ENCODE data around the gene HNRNPH2.

The HNRNPH2 gene

GRCh38 chrX:101442085-101442484, 34.1 kb downstream of the HNRNPH2 start:
- H2AFZ ChIP-seq (ENCODE audit: insufficient read depth, low read length, poor library complexity): no peak overlapping the region
- H2BK120ac ChIP-seq (ENCODE audit: insufficient read depth, low read length, poor library complexity): no peak overlapping the region
- H3K36me3 ChIP-seq (ENCODE audit: control insufficient read depth in 1 of 2, insufficient read depth in 2 of 2, low read length in 2 of 2): peaks cover 9 to 17% of the 10 kb centered on the region in 2 experiments
- H3K79me1 ChIP-seq (ENCODE audit: low read length): no peaks in the 10 kb centered on the region
- H3K9me3 ChIP-seq (ENCODE audit: insufficient read depth, low read depth, low read length): no peaks in the 10 kb centered on the region
- no peak overlapping the region for H4K12ac ChIP-seq (ENCODE audit: low read depth, low read length)
- H2AK5ac ChIP-seq (ENCODE audit: low read length): no peak overlapping the region
- no peaks in the 10 kb centered on the region for H3K4me1 ChIP-seq (ENCODE audit: control insufficient read depth in 1 of 2, insufficient read depth in 2 of 2, low read length in 2 of 2)
- H3K4me3 ChIP-seq (ENCODE audit: low read depth, low read length): no peak overlapping the region
- H3K27ac ChIP-seq (ENCODE audit: low read depth, low read length): no peak overlapping the region
- no peak overlapping the region for H2BK12ac ChIP-seq (ENCODE audit: low read length)
- no peak overlapping the region for H3K9ac ChIP-seq (ENCODE audit: low read length)
- H3K14ac ChIP-seq (ENCODE audit: low read length): no peak overlapping the region
- H4K91ac ChIP-seq (ENCODE audit: low read depth, low read length): no peak overlapping the region
- H4K8ac ChIP-seq (ENCODE audit: low read depth, low read length): no peak overlapping the region
- DNase-seq: peak; percentile 7 to 54
- no peak overlapping the region for H3K23ac ChIP-seq (ENCODE audit: low read length)
- H3K4ac ChIP-seq (ENCODE audit: low read depth, low read length): no peak overlapping the region
- H3K18ac ChIP-seq (ENCODE audit: low read length): no peak overlapping the region
- no peaks in the 10 kb centered on the region for H3K27me3 ChIP-seq (ENCODE audit: insufficient read depth, low read length)
- H3K4me2 ChIP-seq (ENCODE audit: low read length): no peak overlapping the region
- no CpG with 5 or more reads among the region's 2 CpGs for WGBS (ENCODE audit: extremely low coverage, insufficient coverage, insufficient read length)
- no peak overlapping the region for H2BK5ac ChIP-seq (ENCODE audit: low read depth, low read length, poor library complexity)
- H3K79me2 ChIP-seq (ENCODE audit: control insufficient read depth, insufficient read depth, low read length, poor library complexity): no peaks in the 10 kb centered on the region

GRCh38 chrX:101449279-101449678, 41.3 kb downstream of the HNRNPH2 start:
- H3K27ac ChIP-seq (ENCODE audit: low read depth, low read length): no peak overlapping the region
- H3K79me1 ChIP-seq (ENCODE audit: low read length): no peaks in the 10 kb centered on the region
- no peak overlapping the region for H3K4me2 ChIP-seq (ENCODE audit: low read length)
- no peak overlapping the region for H2BK5ac ChIP-seq (ENCODE audit: low read depth, low read length, poor library complexity)
- no peak overlapping the region for H2AK5ac ChIP-seq (ENCODE audit: low read length)
- H3K4ac ChIP-seq (ENCODE audit: low read depth, low read length): no peak overlapping the region
- H3K9me3 ChIP-seq (ENCODE audit: insufficient read depth, low read depth, low read length): no peaks in the 10 kb centered on the region
- H4K8ac ChIP-seq (ENCODE audit: low read depth, low read length): no peak overlapping the region
- H4K12ac ChIP-seq (ENCODE audit: low read depth, low read length): no peak overlapping the region
- DNase-seq: no peak
- H3K18ac ChIP-seq (ENCODE audit: low read length): no peak overlapping the region
- H3K79me2 ChIP-seq (ENCODE audit: control insufficient read depth, insufficient read depth, low read length, poor library complexity): no peaks in the 10 kb centered on the region
- H3K36me3 ChIP-seq (ENCODE audit: control insufficient read depth in 1 of 2, insufficient read depth in 2 of 2, low read length in 2 of 2): no peaks in the 10 kb centered on the region
- WGBS (ENCODE audit: extremely low coverage, insufficient coverage, insufficient read length): no CpG with 5 or more reads among the region's 1 CpG
- H3K23ac ChIP-seq (ENCODE audit: low read length): no peak overlapping the region
- no peak overlapping the region for H2AFZ ChIP-seq (ENCODE audit: insufficient read depth, low read length, poor library complexity)
- H2BK120ac ChIP-seq (ENCODE audit: insufficient read depth, low read length, poor library complexity): no peak overlapping the region
- H2BK12ac ChIP-seq (ENCODE audit: low read length): no peak overlapping the region
- H4K91ac ChIP-seq (ENCODE audit: low read depth, low read length): no peak overlapping the region
- H3K14ac ChIP-seq (ENCODE audit: low read length): no peak overlapping the region
- no peaks in the 10 kb centered on the region for H3K27me3 ChIP-seq (ENCODE audit: insufficient read depth, low read length)
- H3K4me3 ChIP-seq (ENCODE audit: low read depth, low read length): no peak overlapping the region
- no peak overlapping the region for H3K9ac ChIP-seq (ENCODE audit: low read length)
- H3K4me1 ChIP-seq (ENCODE audit: control insufficient read depth in 1 of 2, insufficient read depth in 2 of 2, low read length in 2 of 2): peaks cover 0 to 5% of the 10 kb centered on the region in 2 experiments

- H3K4ac ChIP-seq (ENCODE audit: low read depth, low read length): no peak overlapping the region
These were observed 42.1 kb downstream of the HNRNPH2 start for GRCh38 chrX:101450085-101450484.

GRCh38 chrX:101450961-101451360, 42.9 kb downstream of the HNRNPH2 start:
- no peak overlapping the region for H3K4me2 ChIP-seq (ENCODE audit: low read length)
- H3K4me1 ChIP-seq (ENCODE audit: control insufficient read depth in 1 of 2, insufficient read depth in 2 of 2, low read length in 2 of 2): peaks cover 0 to 5% of the 10 kb centered on the region in 2 experiments
- H4K91ac ChIP-seq (ENCODE audit: low read depth, low read length): no peak overlapping the region
- H4K12ac ChIP-seq (ENCODE audit: low read depth, low read length): no peak overlapping the region
- H3K36me3 ChIP-seq (ENCODE audit: control insufficient read depth in 1 of 2, insufficient read depth in 2 of 2, low read length in 2 of 2): no peaks in the 10 kb centered on the region
- no peak overlapping the region for H2AFZ ChIP-seq (ENCODE audit: insufficient read depth, low read length, poor library complexity)
- DNase-seq: no peak
- H2BK12ac ChIP-seq (ENCODE audit: low read length): no peak overlapping the region
- no peak overlapping the region for H3K18ac ChIP-seq (ENCODE audit: low read length)
- WGBS (ENCODE audit: extremely low coverage, insufficient coverage, insufficient read length): no CpG with 5 or more reads among the region's 2 CpGs
- H3K79me1 ChIP-seq (ENCODE audit: low read length): no peaks in the 10 kb centered on the region
- H2AK5ac ChIP-seq (ENCODE audit: low read length): no peak overlapping the region
- no peak overlapping the region for H3K27ac ChIP-seq (ENCODE audit: low read depth, low read length)
- no peak overlapping the region for H3K14ac ChIP-seq (ENCODE audit: low read length)
- H3K27me3 ChIP-seq (ENCODE audit: insufficient read depth, low read length): no peaks in the 10 kb centered on the region
- no peak overlapping the region for H3K23ac ChIP-seq (ENCODE audit: low read length)
- H3K4ac ChIP-seq (ENCODE audit: low read depth, low read length): no peak overlapping the region
- H2BK120ac ChIP-seq (ENCODE audit: insufficient read depth, low read length, poor library complexity): no peak overlapping the region
- no peaks in the 10 kb centered on the region for H3K79me2 ChIP-seq (ENCODE audit: control insufficient read depth, insufficient read depth, low read length, poor library complexity)
- no peaks in the 10 kb centered on the region for H3K9me3 ChIP-seq (ENCODE audit: insufficient read depth, low read depth, low read length)
- H3K9ac ChIP-seq (ENCODE audit: low read length): no peak overlapping the region
- peak overlapping the region; percentile 21 for H2BK5ac ChIP-seq (ENCODE audit: low read depth, low read length, poor library complexity)
- H3K4me3 ChIP-seq (ENCODE audit: low read depth, low read length): no peak overlapping the region
- H4K8ac ChIP-seq (ENCODE audit: low read depth, low read length): no peak overlapping the region

More at GRCh38 chrX:101450085-101450484, 42.1 kb downstream of the HNRNPH2 start:
- Histone ChIP-seq H3K23ac (ENCODE audit: low read length) (no peak overlapping the region), H2BK5ac (ENCODE audit: low read depth, low read length, poor library complexity) (no peak overlapping the region), H3K79me2 (ENCODE audit: control insufficient read depth, insufficient read depth, low read length, poor library complexity) (no peaks in the 10 kb centered on the region), H2AFZ (ENCODE audit: insufficient read depth, low read length, poor library complexity) (no peak overlapping the region), H3K27me3 (ENCODE audit: insufficient read depth, low read length) (no peaks in the 10 kb centered on the region), H3K36me3 (ENCODE audit: control insufficient read depth in 1 of 2, insufficient read depth in 2 of 2, low read length in 2 of 2) (no peaks in the 10 kb centered on the region), H2BK12ac (ENCODE audit: low read length) (no peak overlapping the region), H3K9me3 (ENCODE audit: insufficient read depth, low read depth, low read length) (no peaks in the 10 kb centered on the region), H2AK5ac (ENCODE audit: low read length) (no peak overlapping the region), H3K9ac (ENCODE audit: low read length) (no peak overlapping the region), H3K27ac (ENCODE audit: low read depth, low read length) (no peak overlapping the region), H3K79me1 (ENCODE audit: low read length) (no peaks in the 10 kb centered on the region), H3K4me1 (ENCODE audit: control insufficient read depth in 1 of 2, insufficient read depth in 2 of 2, low read length in 2 of 2) (peaks cover 0 to 5% of the 10 kb centered on the region in 2 experiments), H3K4me2 (ENCODE audit: low read length) (no peak overlapping the region), H3K14ac (ENCODE audit: low read length) (no peak overlapping the region), H4K8ac (ENCODE audit: low read depth, low read length) (no peak overlapping the region), H4K91ac (ENCODE audit: low read depth, low read length) (no peak overlapping the region), H4K12ac (ENCODE audit: low read depth, low read length) (no peak overlapping the region), H3K4me3 (ENCODE audit: low read depth, low read length) (no peak overlapping the region), H2BK120ac (ENCODE audit: insufficient read depth, low read length, poor library complexity) (no peak overlapping the region), H3K18ac (ENCODE audit: low read length) (no peak overlapping the region)
- no peak for DNase-seq
- no CpG with 5 or more reads among the region's 2 CpGs for WGBS (ENCODE audit: extremely low coverage, insufficient coverage, insufficient read length)
